Peyer's patch (tissue), 4 donors: ENCODE results near the gene SMIM43.

ENCODE experiments used
- CTCF ChIP-seq, 6 experiments: fragments of 450-650 bp in 4 of 6; fragments of 200-600 bp in 2 of 6; sonication (generic) in 1 of 6; IDR thresholded peaks; one replicate each; pipeline ENCODE4 v1.5.1; 2017 to 2019; ENCODE audit warnings: antibody characterized with exemption in 6 of 6, mild to moderate bottlenecking in 3 of 6, moderate library complexity in 1 of 6
- POLR2A ChIP-seq, 2 donors: fragments of 450-650 bp; IDR thresholded peaks; one replicate each; pipeline ENCODE4 v1.5.1; 2017; ENCODE audit warnings: antibody characterized with exemption in 2 of 2, mild to moderate bottlenecking in 2 of 2, moderate library complexity in 2 of 2

GRCh38 chr4:121799208-121799823 is 34.4 kb upstream of the SMIM43 start:
- TF ChIP-seq CTCF (IDR thresholded peaks at IDR 0.05) = no peak
- TF ChIP-seq POLR2A (IDR thresholded peaks at IDR 0.05) = no peak
